ENCODE data around the gene BSPH1.

- no peak for TF ChIP-seq CTCF (IDR thresholded peaks at IDR 0.05)
- no peak for TF ChIP-seq POLR2A (IDR thresholded peaks at IDR 0.05)
These were observed 18.4 kb downstream of the BSPH1 start for GRCh38 chr19:47973529-47973928.
